ENCODE measurements around the gene ZNF324. TPM values are rescaled to one million over a fixed set of nuclear protein-coding genes. Genes with fewer than 3 reads are reported as not detected.
A peak's percentile ranks its signal among the peaks of the same experiment; 100 is the strongest.

ZNF324 gene
- total and polyA plus RNA-seq, 2 of the 8 experiments (the other 6 are each of a cell fraction or from before 2014, with no cell fraction given): 5.1 to 5.8 TPM

- TF ChIP-seq RBBP5 (IDR thresholded peaks at IDR 0.05; ENCODE audit: borderline replicate concordance, low read depth, low read length) (peak; percentile 76), POLR2A (IDR thresholded peaks at IDR 0.05; ENCODE audit: control extremely low read depth in 1 of 2, low read depth in 2 of 2, low read length in 2 of 2) (peak; percentile 8 to 37; a peak in 2 of 3 replicates), GTF2F1 (IDR thresholded peaks at IDR 0.05; ENCODE audit: borderline replicate concordance, low read depth, low read length) (peak; percentile 24; the same call in 1 of the 2 replicates)
Measured at GRCh38 chr19:58519355-58520256, 52.7 kb downstream of the ZNF324 start, which contains the start of gene ZBTB45 (continued).
